B cell (primary cell): Measurements from ENCODE around the gene TMEM271. TPM values are rescaled to one million over a fixed set of nuclear protein-coding genes. Genes with fewer than 3 reads are reported as not detected.

ENCODE experiments used
- ATAC-seq: fragments of 200-7000 bp; cut with Tn5 transposase; one replicate; pipeline ENCODE4 v1.10.0; 2021; ENCODE audit warnings: low read depth, mild to moderate bottlenecking, moderate number of reproducible peaks, moderate library complexity
- CTCF ChIA-PET: fragments of 350-600 bp; sonication (Branson Sonifier 250); formaldehyde crosslinking; loops from one replicate; lab custom pipeline; 2021; ENCODE audit warnings: antibody characterized with exemption, inconsistent platforms; lab: Charles Lee
- POLR2A ChIA-PET: fragments of 350-600 bp; sonication (Branson Sonifier 250); formaldehyde crosslinking; loops from one replicate; lab custom pipeline; 2021; ENCODE audit warnings: antibody characterized with exemption; lab: Charles Lee
- DNase-seq: peaks from one replicate; pipeline ENCODE4 v3.0.0; 2013
- H2AFZ ChIP-seq: 2 replicates; pipeline ENCODE4 v1.6.1; 2012; ENCODE audit warnings: mild to moderate bottlenecking, low read depth, low read length; ENCODE audit not compliant: insufficient read depth, poor library complexity, severe bottlenecking
- H3K27ac ChIP-seq, 2 donors: 1 replicate in 1 of 2; 2 replicates in 1 of 2; pipeline ENCODE4 v1.5.1; 2012 to 2013; ENCODE audit warnings: low read length in 2 of 2, mild to moderate bottlenecking in 2 of 2, moderate library complexity in 1 of 2
- H3K27me3 ChIP-seq, 4 experiments: fragments of 200-600 bp in 1 of 4; sonication (generic) in 1 of 4; replicated peaks in 1 of 4; 1 replicate in 2 of 4; 2 replicates in 2 of 4; pipeline versions ENCODE4 v1.6.1 to v1.7.0; 2013 to 2016; ENCODE audit warnings: low read length in 3 of 4, mild to moderate bottlenecking in 2 of 4, mixed read lengths in 1 of 4, moderate library complexity in 1 of 4; ENCODE audit not compliant: insufficient read depth in 4 of 4, control insufficient read depth in 3 of 4; ENCODE audit errors: control extremely low read depth in 1 of 4
- H3K36me3 ChIP-seq, 2 experiments: replicated peaks in 1 of 2; 1 replicate in 1 of 2; 2 replicates in 1 of 2; pipeline versions ENCODE4 v1.6.1 to v1.7.1; 2013; ENCODE audit warnings: low read length in 1 of 2; ENCODE audit not compliant: insufficient read depth in 2 of 2, control insufficient read depth in 1 of 2; ENCODE audit errors: control extremely low read depth in 1 of 2, extremely low read depth in 1 of 2
- H3K4me1 ChIP-seq, 2 donors: fragments of 200-600 bp in 1 of 2; sonication (generic) in 1 of 2; 1 replicate in 1 of 2; 2 replicates in 1 of 2; pipeline versions ENCODE4 v1.5.1 to v1.6.1; 2013 to 2017; ENCODE audit warnings: low read length in 2 of 2; ENCODE audit not compliant: control insufficient read depth in 2 of 2, insufficient read depth in 2 of 2
- H3K4me2 ChIP-seq: replicated peaks from 2 replicates; pipeline ENCODE3; 2012; ENCODE audit warnings: mild to moderate bottlenecking, low read depth, low read length; ENCODE audit not compliant: poor library complexity, severe bottlenecking
- H3K4me3 ChIP-seq, 5 experiments: fragments of 200-600 bp in 1 of 5; sonication (generic) in 1 of 5; 1 replicate in 3 of 5; 2 replicates in 2 of 5; pipeline versions ENCODE4 v1.5.1 to v1.7.0; 2011 to 2016; ENCODE audit warnings: low read length in 4 of 5, mild to moderate bottlenecking in 4 of 5, low read depth in 2 of 5, control low read depth in 1 of 5, moderate library complexity in 1 of 5; ENCODE audit not compliant: insufficient read depth in 1 of 5; ENCODE audit errors: control extremely low read depth in 1 of 5, extremely low read depth in 1 of 5
- H3K79me2 ChIP-seq: fragments of 200-600 bp; sonication (generic); one replicate; pipeline ENCODE4 v1.6.0; 2016; ENCODE audit warnings: low read length; ENCODE audit not compliant: control insufficient read depth, insufficient read depth
- H3K9ac ChIP-seq: fragments of 200-600 bp; sonication (generic); 2 replicates; pipeline ENCODE4 v1.6.1; 2017; ENCODE audit warnings: mild to moderate bottlenecking, low read length, moderate library complexity
- H3K9me3 ChIP-seq, 3 donors: one replicate each; pipeline versions ENCODE4 v1.6.1 to v1.7.1; 2013; ENCODE audit warnings: low read length in 2 of 3; ENCODE audit not compliant: control insufficient read depth in 2 of 3, insufficient read depth in 1 of 3; ENCODE audit errors: control extremely low read depth in 1 of 3
- H4K20me1 ChIP-seq: 2 replicates; pipeline ENCODE4 v1.6.0; 2012; ENCODE audit warnings: mild to moderate bottlenecking, low read length; ENCODE audit not compliant: insufficient read depth, control insufficient read depth, poor library complexity, severe bottlenecking
- H3K27ac Mint-ChIP-seq: one replicate; pipeline ENCODE4 v1.8.0; 2021; ENCODE audit warnings: mixed read lengths
- H3K27me3 Mint-ChIP-seq: one replicate; pipeline ENCODE4 v1.8.0; 2021; ENCODE audit warnings: mixed read lengths
- H3K4me1 Mint-ChIP-seq: one replicate; pipeline ENCODE4 v1.8.0; 2021; ENCODE audit warnings: mixed read lengths
- H3K4me3 Mint-ChIP-seq: one replicate; pipeline ENCODE4 v1.8.0; 2021; ENCODE audit warnings: mixed read lengths
- H3K9me3 Mint-ChIP-seq: one replicate; pipeline ENCODE4 v1.8.0; 2022; ENCODE audit warnings: mixed read lengths; ENCODE audit not compliant: insufficient read depth
- CTCF ChIP-seq: fragments of 200-600 bp; IDR thresholded peaks from one replicate; pipeline ENCODE4 v1.8.0; 2022; ENCODE audit warnings: antibody characterized with exemption, mild to moderate bottlenecking
- EZH2 ChIP-seq: IDR thresholded peaks from 2 replicates; pipeline ENCODE4 v1.6.1; 2012; ENCODE audit warnings: borderline replicate concordance, low read depth, mild to moderate bottlenecking, moderate library complexity, low read length; ENCODE audit not compliant: insufficient read depth, poor library complexity, severe bottlenecking
- WGBS: methylation state at CpG from one replicate; pipeline ENCODE4 v1.1.5; 2013; ENCODE audit warnings: missing lambda C conversion rate; ENCODE audit not compliant: insufficient coverage; 5-methylcytosine and 5-hydroxymethylcytosine counted together
- intact Hi-C: fragments of 100-400 bp; cut with micrococcal nuclease; formaldehyde crosslinking; loops from one replicate; pipeline ENCODE4 v1.10.0; 2022
- polyA plus RNA-seq: library from polyadenylated mRNA; depleted of rRNA; stranded (reverse); fragments of >200 nt; gene quantifications from 2 replicates; pipeline ENCODE4 v1.2.3, GENCODE V29; 2012
- total RNA-seq, 2 donors: library from RNA; stranded (reverse); fragments of 120-200 nt in 1 of 2; gene quantifications; 1 replicate in 1 of 2; 2 replicates in 1 of 2; pipeline versions ENCODE4 v1.2.3 to v1.2.4, GENCODE V29; 2013 to 2022

The TMEM271 gene
- total and polyA plus RNA-seq, 2 donors (not counting 1 experiment from before 2014, with no cell fraction given) = not detected

GRCh38 chr4:561426-561825, 14.7 kb downstream of the TMEM271 start:
- POLR2A ChIA-PET = no interaction called here
- peaks cover 0 to 19% (median 0%) of the 10 kb centered on the region in 3 donors for H3K9me3 ChIP-seq
- TF ChIP-seq EZH2 (no peak), CTCF (no peak)
- Mint-ChIP-seq H3K9me3 (peaks cover 14% of the 10 kb centered on the region), H3K4me1 (no peaks in the 10 kb centered on the region), H3K4me3 (no peak overlapping the region), H3K27ac (no peak overlapping the region), H3K27me3 (no peaks in the 10 kb centered on the region)
- no peaks in the 10 kb centered on the region for H3K4me1 ChIP-seq
- no peak overlapping the region for H3K27ac ChIP-seq
- ATAC-seq = no peak
- H3K9ac ChIP-seq = no peak overlapping the region
- no peak overlapping the region for H2AFZ ChIP-seq
- H3K4me2 ChIP-seq = no peak overlapping the region
- CTCF ChIA-PET = no interaction called here
- no peaks in the 10 kb centered on the region for H4K20me1 ChIP-seq
- 78% methylated on average over 5 of the region's 5 CpGs for WGBS
- no peak for DNase-seq
- intact Hi-C loops = no loop called here
- H3K27me3 ChIP-seq = no peaks in the 10 kb centered on the region
- H3K4me3 ChIP-seq = no peak overlapping the region
- H3K79me2 ChIP-seq = no peaks in the 10 kb centered on the region
- H3K36me3 ChIP-seq = no peaks in the 10 kb centered on the region

- Mint-ChIP-seq H3K27ac (no peak overlapping the region), H3K4me3 (no peak overlapping the region), H3K27me3 (no peaks in the 10 kb centered on the region), H3K9me3 (peaks cover 14% of the 10 kb centered on the region), H3K4me1 (no peaks in the 10 kb centered on the region)
- intact Hi-C loops = no loop called here
- ATAC-seq (no peak), DNase-seq (no peak)
- H3K4me2 ChIP-seq = no peak overlapping the region
- WGBS = 83% methylated on average over 12 of the region's 12 CpGs
- TF ChIP-seq EZH2 (no peak), CTCF (no peak)
- H3K27me3 ChIP-seq = no peaks in the 10 kb centered on the region
- H3K4me1 ChIP-seq = no peaks in the 10 kb centered on the region
- no peak overlapping the region for H3K27ac ChIP-seq
- H3K9ac ChIP-seq = no peak overlapping the region
- CTCF ChIA-PET = no interaction called here
- no peak overlapping the region for H2AFZ ChIP-seq
- H3K9me3 ChIP-seq = peaks cover 0 to 20% (median 0%) of the 10 kb centered on the region in 3 donors
- POLR2A ChIA-PET = no interaction called here
- no peaks in the 10 kb centered on the region for H3K79me2 ChIP-seq
- H4K20me1 ChIP-seq = no peaks in the 10 kb centered on the region
- H3K36me3 ChIP-seq = no peaks in the 10 kb centered on the region
- no peak overlapping the region for H3K4me3 ChIP-seq
These were observed 15.3 kb downstream of the TMEM271 start for GRCh38 chr4:560731-561291.
